ENCODE results near the gene SPO11.

Gene SPO11

GRCh38 chr20:57294550-57294949 lies 35.1 kb upstream of the SPO11 start:
- TF ChIP-seq CTCF (IDR thresholded peaks at IDR 0.05), result no peak

DNA sequence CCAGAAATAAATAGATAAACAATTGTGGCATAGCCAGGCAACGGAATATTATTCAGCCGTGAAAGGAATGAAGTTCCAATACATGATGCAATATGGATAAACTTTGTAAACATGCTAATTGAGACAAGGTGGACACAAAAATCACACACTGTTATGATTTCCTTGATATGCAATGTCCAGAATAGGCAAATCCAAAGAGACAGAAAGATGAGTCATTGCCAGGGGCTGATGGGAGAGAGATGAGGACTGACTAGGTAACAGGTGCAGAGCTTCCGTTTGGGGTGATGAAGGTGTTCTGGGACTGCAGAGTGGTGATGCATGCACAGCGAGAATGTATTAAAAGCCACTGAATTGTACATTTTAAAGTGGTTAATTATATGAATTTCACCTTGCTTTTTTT lies 31.1 kb upstream of the SPO11 start:
- TF ChIP-seq CTCF (IDR thresholded peaks at IDR 0.05), result no peak

DNA sequence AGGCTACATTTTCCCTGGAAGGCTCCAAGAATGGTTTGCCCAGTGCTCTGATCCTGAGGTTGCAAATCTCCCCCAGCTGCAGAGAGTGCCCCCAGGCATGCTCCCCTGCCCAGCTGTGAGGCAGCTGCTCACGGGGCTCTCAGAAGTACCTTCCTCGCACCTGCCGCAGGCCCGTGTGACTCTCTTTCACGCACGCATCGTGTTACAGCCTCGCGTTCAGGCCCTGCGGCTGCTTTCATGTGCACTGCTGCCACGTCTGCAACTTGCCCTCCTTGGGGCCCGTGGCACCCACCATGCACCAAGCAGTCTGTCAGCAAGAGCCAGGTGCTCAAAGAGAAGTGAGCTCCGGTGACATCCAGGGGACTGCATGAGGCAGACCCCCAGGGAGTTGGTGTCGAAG lies 28.6 kb upstream of the SPO11 start:
- no peak for TF ChIP-seq CTCF (IDR thresholded peaks at IDR 0.05)

DNA sequence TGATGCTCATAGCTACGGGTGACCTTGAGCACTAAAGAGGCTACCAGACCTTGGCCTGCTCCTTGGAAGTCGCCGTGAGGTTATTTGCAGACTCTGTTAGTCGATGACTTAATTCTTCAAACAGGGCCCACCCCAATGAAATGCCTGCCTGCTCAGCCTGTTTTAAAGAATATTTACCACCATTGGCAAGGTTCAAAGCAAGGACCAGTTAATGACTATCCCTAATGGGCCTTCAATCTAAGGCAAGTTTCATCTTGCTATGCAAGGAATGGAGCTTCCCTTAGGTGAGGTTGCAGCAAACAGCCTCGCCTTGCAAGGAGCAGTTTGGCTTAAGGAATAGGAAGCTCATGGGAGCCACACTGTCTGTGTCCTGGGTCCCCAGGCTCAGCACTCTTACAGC lies 22.9 kb upstream of the SPO11 start:
- no peak for TF ChIP-seq CTCF (IDR thresholded peaks at IDR 0.05)

- TF ChIP-seq CTCF (IDR thresholded peaks at IDR 0.05), result no peak
These were observed 20.9 kb upstream of the SPO11 start for GRCh38 chr20:57308451-57309271.

GRCh38 chr20:57309544-57310115 lies 20.0 kb upstream of the SPO11 start:
- no peak for TF ChIP-seq CTCF (IDR thresholded peaks at IDR 0.05)

DNA sequence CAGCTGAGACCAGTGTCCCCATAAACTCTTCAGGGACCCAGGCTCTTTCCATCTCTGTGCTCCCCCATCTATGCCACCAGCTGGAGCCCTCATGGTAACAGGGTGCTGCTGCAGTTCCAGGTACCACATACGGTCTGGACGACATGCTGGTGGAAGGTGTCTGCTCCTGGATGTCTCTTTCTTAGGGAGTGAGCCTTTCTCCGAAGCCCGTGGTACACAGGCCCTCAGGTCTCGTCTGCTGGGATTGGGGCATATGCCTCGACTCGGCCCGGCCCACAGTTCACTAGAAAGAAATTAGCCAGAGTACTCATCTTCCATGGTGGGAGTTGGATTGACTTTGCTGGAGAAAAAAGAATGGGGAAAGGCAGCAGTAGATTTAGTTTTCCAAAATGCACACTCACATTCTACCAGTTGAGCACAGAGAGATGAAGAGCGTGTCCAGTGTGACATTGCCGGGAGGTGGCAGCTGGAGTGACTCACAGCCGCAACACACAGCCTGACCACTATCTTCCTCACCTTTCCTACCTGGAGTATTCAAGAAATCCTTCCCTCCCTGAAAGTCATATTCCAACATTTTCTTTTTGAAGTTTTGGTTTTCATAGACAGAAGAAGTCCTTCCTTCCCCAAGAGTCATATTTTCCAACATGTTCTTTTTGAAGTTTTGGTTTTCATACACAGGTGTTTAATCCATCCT lies 18.6 kb upstream of the SPO11 start:
- no peak for TF ChIP-seq CTCF (IDR thresholded peaks at IDR 0.05)

All from LNCAP (cell line).